ENCODE measurements around the gene TOMM20. TPM values are rescaled to one million over a fixed set of nuclear protein-coding genes. Genes with fewer than 3 reads are reported as not detected.

TOMM20 gene
- total RNA-seq, 1 experiment from 2014 or later: 101 TPM

DNA sequence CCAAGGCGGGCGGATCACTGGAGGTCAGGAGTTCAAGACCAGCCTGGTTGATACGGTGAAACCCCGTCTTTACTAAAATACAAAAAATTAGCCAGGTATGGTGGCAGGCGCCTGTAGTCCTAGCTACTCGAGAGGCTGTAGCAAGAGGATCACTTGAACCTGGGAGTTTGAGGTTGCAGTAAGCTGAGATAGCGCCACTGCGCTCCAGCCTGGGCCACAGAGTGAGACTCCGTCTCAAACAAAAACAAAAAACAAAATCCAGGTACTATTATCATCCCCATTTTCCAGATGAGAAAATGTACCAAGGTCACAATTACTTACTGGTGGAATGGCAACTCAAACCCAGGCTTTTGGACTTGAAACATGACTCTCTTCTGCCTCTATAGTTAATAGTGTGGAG, 4.5 kb downstream of the TOMM20 start:
- ChIA-PET POLR2A (no interaction called here), CTCF (no interaction called here)
- ATAC-seq (no peak), DNase-seq (ENCODE audit: low read depth, low spot score) (no peak)
- H3K27ac ChIP-seq (ENCODE audit: low read length): no peak overlapping the region
- TF ChIP-seq, protein P1, sequence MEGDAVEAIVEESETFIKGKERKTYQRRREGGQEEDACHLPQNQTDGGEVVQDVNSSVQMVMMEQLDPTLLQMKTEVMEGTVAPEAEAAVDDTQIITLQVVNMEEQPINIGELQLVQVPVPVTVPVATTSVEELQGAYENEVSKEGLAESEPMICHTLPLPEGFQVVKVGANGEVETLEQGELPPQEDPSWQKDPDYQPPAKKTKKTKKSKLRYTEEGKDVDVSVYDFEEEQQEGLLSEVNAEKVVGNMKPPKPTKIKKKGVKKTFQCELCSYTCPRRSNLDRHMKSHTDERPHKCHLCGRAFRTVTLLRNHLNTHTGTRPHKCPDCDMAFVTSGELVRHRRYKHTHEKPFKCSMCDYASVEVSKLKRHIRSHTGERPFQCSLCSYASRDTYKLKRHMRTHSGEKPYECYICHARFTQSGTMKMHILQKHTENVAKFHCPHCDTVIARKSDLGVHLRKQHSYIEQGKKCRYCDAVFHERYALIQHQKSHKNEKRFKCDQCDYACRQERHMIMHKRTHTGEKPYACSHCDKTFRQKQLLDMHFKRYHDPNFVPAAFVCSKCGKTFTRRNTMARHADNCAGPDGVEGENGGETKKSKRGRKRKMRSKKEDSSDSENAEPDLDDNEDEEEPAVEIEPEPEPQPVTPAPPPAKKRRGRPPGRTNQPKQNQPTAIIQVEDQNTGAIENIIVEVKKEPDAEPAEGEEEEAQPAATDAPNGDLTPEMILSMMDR (IDR thresholded peaks at IDR 0.05): no peak
- TF ChIP-seq SIN3A (IDR thresholded peaks at IDR 0.05; ENCODE audit: borderline replicate concordance, insufficient read depth, low read depth, low read length) (no peak), POLR2AphosphoS5 (IDR thresholded peaks at IDR 0.05; ENCODE audit: low read depth, low read length) (no peak), TCF7L2 (IDR thresholded peaks at IDR 0.05; ENCODE audit: low read depth, low read length) (no peak)
- TF ChIP-seq, protein P2, sequence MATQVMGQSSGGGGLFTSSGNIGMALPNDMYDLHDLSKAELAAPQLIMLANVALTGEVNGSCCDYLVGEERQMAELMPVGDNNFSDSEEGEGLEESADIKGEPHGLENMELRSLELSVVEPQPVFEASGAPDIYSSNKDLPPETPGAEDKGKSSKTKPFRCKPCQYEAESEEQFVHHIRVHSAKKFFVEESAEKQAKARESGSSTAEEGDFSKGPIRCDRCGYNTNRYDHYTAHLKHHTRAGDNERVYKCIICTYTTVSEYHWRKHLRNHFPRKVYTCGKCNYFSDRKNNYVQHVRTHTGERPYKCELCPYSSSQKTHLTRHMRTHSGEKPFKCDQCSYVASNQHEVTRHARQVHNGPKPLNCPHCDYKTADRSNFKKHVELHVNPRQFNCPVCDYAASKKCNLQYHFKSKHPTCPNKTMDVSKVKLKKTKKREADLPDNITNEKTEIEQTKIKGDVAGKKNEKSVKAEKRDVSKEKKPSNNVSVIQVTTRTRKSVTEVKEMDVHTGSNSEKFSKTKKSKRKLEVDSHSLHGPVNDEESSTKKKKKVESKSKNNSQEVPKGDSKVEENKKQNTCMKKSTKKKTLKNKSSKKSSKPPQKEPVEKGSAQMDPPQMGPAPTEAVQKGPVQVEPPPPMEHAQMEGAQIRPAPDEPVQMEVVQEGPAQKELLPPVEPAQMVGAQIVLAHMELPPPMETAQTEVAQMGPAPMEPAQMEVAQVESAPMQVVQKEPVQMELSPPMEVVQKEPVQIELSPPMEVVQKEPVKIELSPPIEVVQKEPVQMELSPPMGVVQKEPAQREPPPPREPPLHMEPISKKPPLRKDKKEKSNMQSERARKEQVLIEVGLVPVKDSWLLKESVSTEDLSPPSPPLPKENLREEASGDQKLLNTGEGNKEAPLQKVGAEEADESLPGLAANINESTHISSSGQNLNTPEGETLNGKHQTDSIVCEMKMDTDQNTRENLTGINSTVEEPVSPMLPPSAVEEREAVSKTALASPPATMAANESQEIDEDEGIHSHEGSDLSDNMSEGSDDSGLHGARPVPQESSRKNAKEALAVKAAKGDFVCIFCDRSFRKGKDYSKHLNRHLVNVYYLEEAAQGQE (IDR thresholded peaks at IDR 0.05; ENCODE audit: insufficient read depth in 1 of 2, low read depth in 2 of 2, low read length in 1 of 2): no peak
- no peaks in the 10 kb centered on the region for H3K9me3 ChIP-seq (ENCODE audit: control insufficient read depth, insufficient read depth, low read depth, low read length)
- no TSS peak for BruUV-seq (replicated peaks)
- H3K4me3 ChIP-seq (ENCODE audit: low read depth in 2 of 2, low read length in 2 of 2): no peak overlapping the region
- in situ Hi-C loops (cut with HindIII; ENCODE audit: low pct_unique_long_range_greater_than_20kb, low sequenced_read_pairs) (no loop called here), intact Hi-C loops (cut with micrococcal nuclease; ENCODE audit: unreplicated experiment) (no loop called here)
- peaks cover 6% of the 10 kb centered on the region for H3K4me1 ChIP-seq (ENCODE audit: control insufficient read depth, insufficient read depth, low read length)
- H3K27me3 ChIP-seq (ENCODE audit: control insufficient read depth, insufficient read depth, low read length): no peaks in the 10 kb centered on the region
- peaks cover 38% of the 10 kb centered on the region for H3K36me3 ChIP-seq (ENCODE audit: control insufficient read depth, insufficient read depth, low read length)

DNA sequence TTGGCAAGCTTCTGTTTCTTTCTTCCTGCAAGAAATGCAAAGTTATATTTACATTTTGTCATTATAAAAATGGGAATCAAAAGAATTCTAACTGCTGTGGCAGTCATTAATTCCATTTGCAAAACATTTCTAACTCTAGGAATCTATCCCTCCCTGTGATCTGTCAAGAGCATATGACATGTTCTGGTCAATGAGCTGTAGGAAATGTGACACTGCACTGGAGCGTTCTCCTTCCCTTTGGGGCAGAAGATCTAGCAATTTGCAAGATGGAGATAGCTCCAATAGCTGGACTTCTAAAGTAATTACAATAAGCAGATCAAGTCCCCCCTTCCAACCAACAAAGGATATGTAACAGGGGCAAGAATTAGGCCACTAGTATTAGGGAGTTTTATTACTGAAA, 6.3 kb downstream of the TOMM20 start:
- CTCF ChIA-PET: no interaction called here
- intact Hi-C loops (cut with micrococcal nuclease; ENCODE audit: unreplicated experiment) (no loop called here), in situ Hi-C loops (cut with HindIII; ENCODE audit: low pct_unique_long_range_greater_than_20kb, low sequenced_read_pairs) (no loop called here)
- H3K36me3 ChIP-seq (ENCODE audit: control insufficient read depth, insufficient read depth, low read length): peaks cover 34% of the 10 kb centered on the region; the same call in 1 of the 2 replicates
- no peak overlapping the region for H3K4me3 ChIP-seq (ENCODE audit: low read depth in 2 of 2, low read length in 2 of 2)
- TF ChIP-seq POLR2AphosphoS5 (IDR thresholded peaks at IDR 0.05; ENCODE audit: low read depth, low read length): no peak
- TF ChIP-seq, protein P2 (IDR thresholded peaks at IDR 0.05; ENCODE audit: insufficient read depth in 1 of 2, low read depth in 2 of 2, low read length in 1 of 2): no peak
- TF ChIP-seq TCF7L2 (IDR thresholded peaks at IDR 0.05; ENCODE audit: low read depth, low read length): no peak
- TF ChIP-seq, protein P1 (IDR thresholded peaks at IDR 0.05): no peak
- no peak for TF ChIP-seq SIN3A (IDR thresholded peaks at IDR 0.05; ENCODE audit: borderline replicate concordance, insufficient read depth, low read depth, low read length)
- H3K27ac ChIP-seq (ENCODE audit: low read length): no peak overlapping the region
- POLR2A ChIA-PET: no interaction called here
- ATAC-seq (no peak), DNase-seq (ENCODE audit: low read depth, low spot score) (no peak)
- H3K27me3 ChIP-seq (ENCODE audit: control insufficient read depth, insufficient read depth, low read length): no peaks in the 10 kb centered on the region
- BruUV-seq (replicated peaks): no TSS peak
- no peaks in the 10 kb centered on the region for H3K9me3 ChIP-seq (ENCODE audit: control insufficient read depth, insufficient read depth, low read depth, low read length)
- H3K4me1 ChIP-seq (ENCODE audit: control insufficient read depth, insufficient read depth, low read length): peaks cover 6% of the 10 kb centered on the region
